Dorsolateral prefrontal cortex (tissue), 118 donors: ENCODE data around the gene ZNF213. TPM values are rescaled to one million over a fixed set of nuclear protein-coding genes. Genes with fewer than 3 reads are reported as not detected.

ENCODE experiments used
- total RNA-seq, 120 experiments: library from RNA; stranded (reverse); gene quantifications; one replicate each; pipeline versions ENCODE4 v1.2.3 to v1.2.4, GENCODE V29; 2022

ZNF213 gene
- total RNA-seq, 120 experiments from 2014 or later: 15.3 to 32.9 (median 20.5) TPM

Other genes with a start within 250 kb of the ZNF213 start
- gene FLYWCH1, start 223.1 kb upstream of the ZNF213 start, total RNA-seq: 100 to 1,000 TPM in 24 of 120 experiments, 10 to 100 TPM in 96; 55.0 to 127 (median 86.7) TPM
- gene KREMEN2, start 170.8 kb upstream of the ZNF213 start, total RNA-seq: under 1 TPM in 24 of 120 experiments, not detected in 96; 0.22 to 0.68 (median 0.41) TPM
- gene PAQR4, start 165.7 kb upstream of the ZNF213 start, total RNA-seq: 100 to 1,000 TPM in 6 of 120 experiments, 10 to 100 TPM in 114; 31.9 to 177 (median 57.8) TPM
- gene PKMYT1, start 154.6 kb upstream of the ZNF213 start, total RNA-seq: 10 to 100 TPM in 30 of 120 experiments, 1 to 10 TPM in 90; 2.7 to 18.6 (median 8.3) TPM
- gene CLDN9, start 122.1 kb upstream of the ZNF213 start, total RNA-seq: 10 to 100 TPM in 1 of 120 experiments, 1 to 10 TPM in 118, under 1 TPM in 1; 0.98 to 11.7 (median 3.4) TPM
- gene CLDN6, start 116.8 kb upstream of the ZNF213 start, total RNA-seq: 1 to 10 TPM in 3 of 120 experiments, under 1 TPM in 24, not detected in 93; 0.28 to 1.5 (median 0.47) TPM
- gene TNFRSF12A, start 114.7 kb upstream of the ZNF213 start, total RNA-seq: 10 to 100 TPM in 3 of 120 experiments, 1 to 10 TPM in 105, under 1 TPM in 9, not detected in 3; 0.58 to 15.6 (median 3.2) TPM
- gene HCFC1R1, start 111.1 kb upstream of the ZNF213 start, total RNA-seq: 100 to 1,000 TPM in 12 of 120 experiments, 10 to 100 TPM in 108; 50.9 to 124 (median 83.2) TPM
- 10 to 100 TPM in 31 of 120 experiments, 1 to 10 TPM in 89; 4.3 to 13.3 (median 8.8) TPM for gene THOC6, start 111.0 kb upstream of the ZNF213 start, total RNA-seq
- 1 to 10 TPM in 36 of 120 experiments, under 1 TPM in 81, not detected in 3; 0.25 to 2.6 (median 0.84) TPM for gene BICDL2, start 98.1 kb upstream of the ZNF213 start, total RNA-seq
- gene MMP25, start 88.5 kb upstream of the ZNF213 start, total RNA-seq: 1 to 10 TPM in 38 of 120 experiments, under 1 TPM in 76, not detected in 6; 0.12 to 7.8 (median 0.77) TPM
- 10 to 100 TPM in 42 of 120 experiments, 1 to 10 TPM in 78; 1.7 to 41.8 (median 8.0) TPM for gene IL32, start 69.4 kb upstream of the ZNF213 start, total RNA-seq
- gene ZSCAN10, start 35.7 kb upstream of the ZNF213 start, total RNA-seq: under 1 TPM in 8 of 120 experiments, not detected in 112; 0.28 to 0.84 (median 0.41) TPM
- 10 to 100 TPM in 64 of 120 experiments, 1 to 10 TPM in 56; 6.4 to 18.5 (median 10.4) TPM for gene ZNF205, start 22.4 kb upstream of the ZNF213 start, total RNA-seq
- gene OR1F1, start 53.2 kb downstream of the ZNF213 start, total RNA-seq: 1 to 10 TPM in 49 of 120 experiments, under 1 TPM in 46, not detected in 25; 0.52 to 3.4 (median 1.0) TPM
- gene ZNF200, start 100.1 kb downstream of the ZNF213 start, total RNA-seq: 10 to 100 TPM in 30 of 120 experiments, 1 to 10 TPM in 90; 3.7 to 13.3 (median 8.7) TPM
- gene MEFV, start 121.6 kb downstream of the ZNF213 start, total RNA-seq: 1 to 10 TPM in 64 of 120 experiments, under 1 TPM in 56; 0.36 to 3.6 (median 1.1) TPM
- 10 to 100 TPM; 20.2 to 37.2 (median 28.3) TPM for gene ZNF263, start 148.5 kb downstream of the ZNF213 start, total RNA-seq
- gene TIGD7, start 170.4 kb downstream of the ZNF213 start, total RNA-seq: 10 to 100 TPM in 94 of 120 experiments, 1 to 10 TPM in 26; 7.4 to 20.6 (median 12.1) TPM
- 10 to 100 TPM; 22.2 to 53.5 (median 37.5) TPM for gene ZNF75A, start 170.5 kb downstream of the ZNF213 start, total RNA-seq
- gene OR2C1, start 220.9 kb downstream of the ZNF213 start, total RNA-seq: 1 to 10 TPM in 79 of 120 experiments, under 1 TPM in 36, not detected in 5; 0.45 to 2.6 (median 1.2) TPM